Cerebellar cortex (tissue), 1 donor: ENCODE data around the gene ABCA4.

ENCODE experiments used
- DNase-seq: peaks from one replicate; pipeline ENCODE4 v3.0.0-alpha.2; 2015; ENCODE audit warnings: low spot score

The ABCA4 gene

GRCh38 chr1:94122201-94122970 lies 1.4 kb upstream of the ABCA4 start:
- no peak for DNase-seq

GRCh38 chr1:94121411-94121821 lies 468 bp upstream of the ABCA4 start:
- no peak for DNase-seq

GRCh38 chr1:94120570-94120901 lies 412 bp downstream of the ABCA4 start:
- no peak for DNase-seq

GRCh38 chr1:94119796-94120569 lies 965 bp downstream of the ABCA4 start:
- no peak for DNase-seq

GRCh38 chr1:94119306-94119705 lies 1.6 kb downstream of the ABCA4 start:
- DNase-seq = no peak

- DNase-seq = peak; percentile 63
These were observed 2.5 kb downstream of the ABCA4 start for GRCh38 chr1:94118471-94118870.

- DNase-seq = no peak
These were observed 2.9 kb downstream of the ABCA4 start for GRCh38 chr1:94118013-94118412.

- no peak for DNase-seq
These were observed 3.6 kb downstream of the ABCA4 start for GRCh38 chr1:94117259-94117851.

- DNase-seq = no peak
These were observed 5.0 kb downstream of the ABCA4 start for GRCh38 chr1:94115900-94116436.

GRCh38 chr1:94115254-94115899 lies 5.6 kb downstream of the ABCA4 start:
- DNase-seq = no peak

- no peak for DNase-seq
These were observed 7.2 kb downstream of the ABCA4 start for GRCh38 chr1:94113589-94114226.

- DNase-seq = no peak
These were observed 9.1 kb downstream of the ABCA4 start for GRCh38 chr1:94111879-94112278.

GRCh38 chr1:94110946-94111740 lies 9.8 kb downstream of the ABCA4 start:
- no peak for DNase-seq

GRCh38 chr1:94110021-94110761 lies 10.8 kb downstream of the ABCA4 start:
- no peak for DNase-seq

- DNase-seq = no peak
These were observed 11.5 kb downstream of the ABCA4 start for GRCh38 chr1:94109478-94109877.

GRCh38 chr1:94107141-94107540 lies 13.8 kb downstream of the ABCA4 start:
- no peak for DNase-seq

GRCh38 chr1:94106716-94107115 lies 14.2 kb downstream of the ABCA4 start:
- DNase-seq = no peak

- DNase-seq = no peak
These were observed 14.9 kb downstream of the ABCA4 start for GRCh38 chr1:94105957-94106529.

GRCh38 chr1:94105581-94105952 lies 15.4 kb downstream of the ABCA4 start:
- DNase-seq = no peak
